GM10266 (cell line): Measurements from ENCODE around the gene PRR22.

Source experiments
- DNase-seq: peaks from one replicate; pipeline ENCODE4 v3.0.0; 2012; ENCODE audit errors: extremely low spot score
- TF ChIP-seq, protein P1 (sequence below): IDR thresholded peaks from 2 replicates; pipeline ENCODE4 v1.5.1; 2012; ENCODE audit warnings: mild to moderate bottlenecking, low read depth; ENCODE audit not compliant: control insufficient read depth, insufficient read depth; ENCODE audit errors: missing control alignments

The PRR22 gene

DNA sequence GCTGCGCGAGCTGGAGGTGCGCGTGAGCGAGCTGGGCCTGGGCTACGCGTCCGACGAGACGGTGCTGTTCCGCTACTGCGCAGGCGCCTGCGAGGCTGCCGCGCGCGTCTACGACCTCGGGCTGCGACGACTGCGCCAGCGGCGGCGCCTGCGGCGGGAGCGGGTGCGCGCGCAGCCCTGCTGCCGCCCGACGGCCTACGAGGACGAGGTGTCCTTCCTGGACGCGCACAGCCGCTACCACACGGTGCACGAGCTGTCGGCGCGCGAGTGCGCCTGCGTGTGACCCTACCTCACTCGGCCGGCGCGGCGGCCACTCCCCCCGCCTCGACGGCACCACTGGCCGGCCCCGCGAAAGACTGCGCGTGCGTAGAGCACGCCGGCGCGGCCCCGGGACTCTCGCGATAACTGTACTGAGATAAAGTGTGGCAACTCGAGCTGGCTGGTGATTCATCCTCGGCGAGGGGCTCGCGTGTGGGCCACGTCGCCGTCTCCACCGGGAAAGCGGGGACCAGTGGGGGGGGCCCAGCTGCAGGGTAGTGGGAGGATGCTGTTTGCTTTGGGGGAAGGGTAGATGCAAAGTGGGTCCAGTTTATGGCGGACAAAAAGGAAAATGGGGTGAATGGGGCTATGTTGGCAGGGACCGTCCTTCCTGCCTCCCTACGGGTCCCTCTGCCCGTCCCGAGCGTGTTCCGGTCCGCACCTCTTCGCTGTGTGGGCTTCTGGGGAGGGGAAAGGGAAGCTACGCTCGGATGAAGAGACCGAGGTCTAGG, 43.5 kb upstream of the PRR22 start:
- DNase-seq, result peak; percentile 100
- TF ChIP-seq, protein P1, sequence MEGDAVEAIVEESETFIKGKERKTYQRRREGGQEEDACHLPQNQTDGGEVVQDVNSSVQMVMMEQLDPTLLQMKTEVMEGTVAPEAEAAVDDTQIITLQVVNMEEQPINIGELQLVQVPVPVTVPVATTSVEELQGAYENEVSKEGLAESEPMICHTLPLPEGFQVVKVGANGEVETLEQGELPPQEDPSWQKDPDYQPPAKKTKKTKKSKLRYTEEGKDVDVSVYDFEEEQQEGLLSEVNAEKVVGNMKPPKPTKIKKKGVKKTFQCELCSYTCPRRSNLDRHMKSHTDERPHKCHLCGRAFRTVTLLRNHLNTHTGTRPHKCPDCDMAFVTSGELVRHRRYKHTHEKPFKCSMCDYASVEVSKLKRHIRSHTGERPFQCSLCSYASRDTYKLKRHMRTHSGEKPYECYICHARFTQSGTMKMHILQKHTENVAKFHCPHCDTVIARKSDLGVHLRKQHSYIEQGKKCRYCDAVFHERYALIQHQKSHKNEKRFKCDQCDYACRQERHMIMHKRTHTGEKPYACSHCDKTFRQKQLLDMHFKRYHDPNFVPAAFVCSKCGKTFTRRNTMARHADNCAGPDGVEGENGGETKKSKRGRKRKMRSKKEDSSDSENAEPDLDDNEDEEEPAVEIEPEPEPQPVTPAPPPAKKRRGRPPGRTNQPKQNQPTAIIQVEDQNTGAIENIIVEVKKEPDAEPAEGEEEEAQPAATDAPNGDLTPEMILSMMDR, result no peak

DNA sequence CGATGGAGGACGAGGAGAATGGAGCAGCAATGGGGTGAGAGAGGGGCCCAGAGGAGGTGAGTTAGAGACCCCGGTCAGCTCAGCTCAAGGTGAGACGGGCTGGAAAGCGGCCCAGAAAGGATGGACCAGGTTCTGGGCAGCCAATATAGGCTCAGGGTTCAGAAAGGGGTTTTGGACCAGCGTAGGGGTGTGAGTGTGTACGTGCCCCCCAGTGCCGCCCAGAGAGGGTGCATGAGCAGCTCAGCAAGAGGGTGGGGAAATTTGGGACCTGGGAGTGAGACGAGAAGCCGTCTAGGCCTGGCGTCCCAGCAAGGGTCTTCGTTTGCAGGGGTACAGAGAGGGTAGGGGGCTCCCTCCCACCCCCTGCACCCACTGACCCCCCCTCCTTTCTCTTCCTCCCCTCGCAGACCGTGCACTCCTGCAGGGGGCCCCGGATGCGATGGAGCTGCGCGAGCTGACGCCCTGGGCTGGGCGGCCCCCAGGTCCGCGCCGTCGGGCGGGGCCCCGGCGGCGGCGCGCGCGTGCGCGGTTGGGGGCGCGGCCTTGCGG, 42.9 kb upstream of the PRR22 start:
- DNase-seq, result no peak
- TF ChIP-seq, protein P1, result no peak

DNA sequence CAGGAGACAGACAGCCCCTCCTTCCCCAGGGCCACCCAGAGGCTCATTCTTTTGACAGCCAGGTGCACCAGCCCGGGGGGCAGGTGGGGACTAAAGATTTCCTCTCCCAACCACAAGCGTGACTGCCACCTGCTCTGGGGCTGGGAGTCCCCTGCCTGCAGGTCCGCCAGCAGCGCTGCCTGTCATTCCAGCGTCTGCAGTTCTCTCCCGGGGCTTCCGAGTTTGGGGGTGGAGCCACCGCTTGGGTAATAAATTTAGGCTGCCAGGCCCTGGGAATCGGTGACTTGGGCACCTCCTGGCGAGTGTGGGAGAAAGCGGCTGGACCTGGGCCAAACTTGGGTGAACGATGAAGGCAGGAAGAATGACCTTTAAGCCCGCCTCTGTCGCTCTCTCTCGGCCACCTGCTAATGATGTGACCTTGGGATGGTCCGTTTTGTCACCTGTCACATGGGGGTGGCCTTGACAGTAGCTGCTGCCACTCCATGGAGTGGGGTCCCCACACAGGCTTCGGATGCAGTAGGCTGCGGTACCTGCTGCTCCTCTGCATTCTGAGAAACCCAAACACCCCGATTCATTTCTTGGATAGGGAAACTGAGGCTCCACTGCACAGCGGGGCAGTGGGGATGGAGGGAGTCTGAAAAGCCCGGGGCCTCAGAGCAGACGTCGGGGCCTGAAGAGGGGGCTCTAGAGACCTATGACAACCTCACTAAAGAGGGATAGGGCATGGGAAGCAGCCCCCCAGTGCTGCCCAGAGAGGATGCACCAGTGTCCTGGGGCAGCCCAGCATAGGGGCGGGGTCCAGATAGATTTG, 42.2 kb upstream of the PRR22 start:
- TF ChIP-seq, protein P1, result no peak
- DNase-seq, result peak; percentile 58

DNA sequence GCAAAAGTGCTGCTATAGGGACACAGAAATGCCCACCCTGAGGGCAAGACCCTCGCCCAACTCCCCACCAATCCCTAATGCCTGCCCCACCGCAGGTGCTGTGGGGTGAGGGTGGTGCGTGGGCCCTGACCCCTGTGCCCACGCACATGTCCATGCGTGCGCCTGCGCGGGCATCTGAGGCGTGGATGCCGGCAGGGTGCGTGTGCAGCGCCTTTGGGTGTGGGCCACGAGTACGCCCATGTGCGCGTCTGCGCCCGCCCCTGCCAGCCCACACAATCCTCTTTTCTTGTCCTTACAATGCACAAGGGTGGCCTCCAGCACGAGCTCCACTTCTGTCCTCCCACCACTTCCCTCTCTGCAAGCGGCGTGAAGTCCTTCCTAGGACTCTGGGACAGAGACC, 40.6 kb upstream of the PRR22 start:
- TF ChIP-seq, protein P1, result no peak
- DNase-seq, result no peak

DNA sequence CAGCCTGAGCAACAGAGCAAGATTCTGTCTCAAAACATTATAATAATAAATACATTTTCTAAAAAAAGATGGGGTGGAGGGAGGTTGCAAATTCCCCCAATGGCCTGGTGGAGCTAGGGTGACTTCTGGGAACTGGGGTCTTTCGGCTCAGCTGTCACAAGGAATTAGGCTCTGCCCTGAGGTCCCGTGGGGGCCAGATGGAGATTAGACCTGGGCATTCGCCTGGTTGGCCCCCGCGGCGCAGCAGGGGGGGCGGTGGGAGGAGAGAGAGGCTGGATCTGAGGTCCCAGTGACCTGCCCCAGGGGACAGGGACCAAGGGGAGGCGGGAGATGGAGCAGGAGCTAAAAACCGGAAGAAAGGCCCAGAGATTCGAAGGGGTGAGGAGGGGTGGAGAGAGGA, 40.2 kb upstream of the PRR22 start:
- TF ChIP-seq, protein P1, result no peak
- no peak for DNase-seq

DNA sequence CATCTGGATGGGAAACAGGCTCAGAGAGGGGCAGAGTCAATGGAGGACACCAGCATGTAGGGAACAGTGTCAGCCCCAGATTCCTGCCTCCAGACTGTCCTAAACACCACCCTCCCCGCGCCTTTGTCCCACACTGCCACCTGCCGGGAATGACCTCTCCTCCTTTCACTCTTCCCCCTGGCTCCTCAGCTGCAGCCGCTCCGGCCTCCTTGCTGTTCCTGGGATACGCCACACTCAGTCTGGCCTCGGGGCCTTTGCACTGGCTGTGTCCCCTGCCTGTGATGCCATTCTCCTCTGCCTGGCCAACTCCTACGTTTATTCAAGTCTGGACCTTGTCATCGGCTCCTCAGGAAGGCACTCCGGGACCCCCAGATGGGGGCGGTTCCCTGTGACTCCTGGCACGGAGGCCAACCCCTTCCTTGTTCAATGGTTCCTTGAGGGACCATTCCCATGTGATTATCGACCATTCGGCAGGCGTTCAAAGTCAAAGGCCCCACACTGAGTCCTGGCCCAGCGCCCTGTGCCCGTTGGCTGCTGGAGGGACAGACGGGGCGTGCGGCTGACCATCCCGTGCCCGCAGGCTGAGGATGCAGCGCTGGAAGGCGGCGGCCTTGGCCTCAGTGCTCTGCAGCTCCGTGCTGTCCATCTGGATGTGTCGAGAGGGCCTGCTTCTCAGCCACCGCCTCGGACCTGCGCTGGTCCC, 39.2 kb upstream of the PRR22 start:
- no peak for DNase-seq
- TF ChIP-seq, protein P1, result peak; percentile 22
